GM18526 (cell line): Measurements from ENCODE around the gene DIP2C.

Experiments
- POLR2A ChIP-seq: IDR thresholded peaks from 3 replicates; pipeline ENCODE4 v1.6.1; 2011; ENCODE audit not compliant: insufficient read length; ENCODE audit errors: extremely low read depth

The DIP2C gene

GRCh38 chr10:450463-450862 lies 239.0 kb downstream of the DIP2C start:
- no peak for TF ChIP-seq POLR2A

GRCh38 chr10:443459-443858 lies 246.0 kb downstream of the DIP2C start:
- no peak for TF ChIP-seq POLR2A

- TF ChIP-seq POLR2A = no peak
Observed at GRCh38 chr10:442209-442608, 247.3 kb downstream of the DIP2C start.

- TF ChIP-seq POLR2A = no peak
Observed at GRCh38 chr10:441659-442058, 247.8 kb downstream of the DIP2C start.

DNA sequence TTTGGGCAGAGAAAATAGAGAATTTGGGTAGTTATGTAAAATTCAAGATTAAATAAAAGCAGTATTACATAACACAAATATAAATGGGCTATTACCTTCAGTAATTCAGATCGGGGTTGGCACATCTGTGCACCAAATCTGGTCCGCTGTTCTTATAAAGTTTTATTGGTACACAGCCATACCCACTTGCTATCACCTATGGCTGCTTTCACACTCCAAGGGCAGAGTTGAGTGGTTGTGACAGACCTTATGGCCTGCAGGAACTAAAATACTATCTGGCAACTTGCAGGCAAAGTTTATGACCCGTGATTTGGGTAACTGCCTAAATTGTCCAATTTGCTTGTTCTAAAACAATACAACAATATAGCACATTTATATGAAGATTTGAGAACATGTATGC lies 249.3 kb downstream of the DIP2C start:
- TF ChIP-seq POLR2A = no peak

DNA sequence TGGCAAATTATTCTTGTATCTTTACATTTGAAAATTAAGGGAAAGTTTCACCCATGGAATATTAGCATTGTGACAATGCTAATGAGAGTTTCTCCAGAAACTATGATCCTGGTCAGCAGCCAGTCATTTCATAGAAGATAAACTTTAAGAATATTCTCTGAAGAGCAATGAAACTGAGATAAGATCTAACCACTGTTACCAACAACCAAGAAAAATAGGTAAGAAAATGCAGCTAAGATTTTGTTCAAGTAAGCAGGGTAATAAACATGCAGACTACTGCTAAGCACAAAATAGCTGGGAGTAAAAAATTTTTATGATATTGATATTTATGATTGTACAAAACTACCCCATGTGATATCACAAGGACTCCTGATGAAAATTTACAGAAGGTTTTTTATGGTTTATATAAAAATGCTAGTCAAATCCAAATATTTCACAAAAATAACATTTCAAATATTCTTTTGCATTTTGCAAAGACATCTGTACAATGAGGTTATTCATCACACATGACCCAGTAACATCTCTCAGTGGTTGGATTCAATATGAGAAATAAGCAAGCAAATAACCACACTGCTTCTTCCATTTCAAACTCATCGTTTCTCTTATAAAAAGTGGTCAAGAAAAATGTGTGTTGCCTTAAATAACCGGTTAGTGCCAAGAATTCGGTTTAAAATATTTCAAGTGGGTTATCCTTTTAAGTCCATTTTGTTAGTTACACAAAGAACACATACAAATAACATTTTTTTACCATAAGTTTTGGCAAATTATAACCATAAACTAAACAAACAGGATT lies 251.6 kb downstream of the DIP2C start:
- TF ChIP-seq POLR2A = no peak

DNA sequence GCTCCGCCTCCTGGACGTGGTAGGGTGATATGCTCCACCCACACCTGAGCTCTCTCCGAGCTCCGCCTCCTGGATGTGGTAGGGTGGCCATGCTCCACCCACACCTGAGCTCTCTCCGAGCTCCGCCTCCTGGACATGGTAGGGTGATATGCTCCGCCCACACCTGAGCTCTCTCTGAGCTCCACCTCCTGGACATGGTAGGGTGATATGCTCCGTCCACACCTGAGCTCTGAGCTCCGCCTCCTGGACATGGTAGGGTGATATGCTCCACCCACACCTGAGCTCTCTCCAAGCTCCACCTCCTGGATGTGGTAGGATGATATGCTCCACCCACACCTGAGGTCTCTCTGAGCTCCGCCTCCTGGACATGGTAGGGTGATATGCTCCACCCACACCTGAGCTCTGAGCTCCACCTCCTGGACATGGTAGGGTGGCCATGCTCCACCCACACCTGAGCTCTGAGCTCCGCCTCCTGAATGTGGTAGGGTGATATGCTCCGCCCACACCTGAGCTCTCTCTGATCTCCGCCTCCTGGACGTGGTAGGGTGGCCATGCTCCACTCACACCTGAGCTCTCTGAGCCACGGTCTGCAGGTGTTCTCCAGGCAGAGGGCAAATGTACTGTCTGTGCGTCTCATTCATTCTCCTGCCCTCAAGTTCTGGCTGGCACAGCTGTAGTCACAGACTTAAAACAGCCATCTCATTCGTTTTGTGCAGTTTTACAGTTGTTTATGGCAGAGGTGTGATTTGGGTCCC lies 252.4 kb downstream of the DIP2C start:
- no peak for TF ChIP-seq POLR2A

- no peak for TF ChIP-seq POLR2A
Observed at GRCh38 chr10:436013-436697, 253.3 kb downstream of the DIP2C start.

DNA sequence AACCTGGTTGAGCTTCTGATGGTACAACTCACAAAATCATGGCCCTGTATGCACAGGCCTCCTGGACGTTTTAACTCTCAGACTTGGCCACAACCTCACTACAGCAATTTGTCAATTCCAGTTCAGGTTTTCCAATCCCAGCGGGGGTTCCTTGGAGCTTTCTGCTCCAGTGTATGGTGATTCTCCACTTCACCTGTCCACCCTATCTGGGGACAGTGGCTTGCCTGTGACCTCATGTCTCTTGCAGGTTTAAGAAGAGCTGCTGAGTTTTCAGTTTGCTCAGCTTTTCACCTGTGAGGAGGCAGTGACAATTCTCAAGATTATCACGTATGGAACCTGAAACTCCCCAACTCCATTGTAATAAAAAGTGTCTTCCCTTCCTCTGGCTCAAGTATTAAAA lies 254.1 kb downstream of the DIP2C start:
- TF ChIP-seq POLR2A = no peak

GRCh38 chr10:429696-430095 lies 259.8 kb downstream of the DIP2C start:
- no peak for TF ChIP-seq POLR2A

GRCh38 chr10:427761-428519 lies 261.5 kb downstream of the DIP2C start:
- TF ChIP-seq POLR2A = no peak

- no peak for TF ChIP-seq POLR2A
Observed at GRCh38 chr10:423178-423577, 266.3 kb downstream of the DIP2C start.

GRCh38 chr10:422675-423074 lies 266.8 kb downstream of the DIP2C start:
- TF ChIP-seq POLR2A = no peak

DNA sequence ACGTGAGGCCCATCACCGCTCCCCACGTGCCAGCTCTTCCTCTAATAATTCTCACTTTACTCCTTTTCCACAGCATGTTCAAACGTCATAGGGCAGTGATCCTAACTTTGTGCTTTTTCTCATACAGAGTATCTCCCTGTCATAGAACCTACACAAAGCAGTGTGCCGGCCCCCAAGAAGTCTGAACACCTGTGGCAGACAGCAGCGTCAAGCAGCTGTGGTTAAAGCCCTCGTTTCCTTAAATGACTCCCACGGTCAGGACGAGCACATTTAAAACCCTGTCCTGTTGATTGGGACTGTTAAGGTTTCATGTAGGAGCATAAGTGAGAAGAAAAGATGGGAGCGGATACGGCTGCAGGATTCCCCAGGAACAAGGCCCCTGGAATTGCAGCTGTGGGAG lies 267.2 kb downstream of the DIP2C start:
- no peak for TF ChIP-seq POLR2A

DNA sequence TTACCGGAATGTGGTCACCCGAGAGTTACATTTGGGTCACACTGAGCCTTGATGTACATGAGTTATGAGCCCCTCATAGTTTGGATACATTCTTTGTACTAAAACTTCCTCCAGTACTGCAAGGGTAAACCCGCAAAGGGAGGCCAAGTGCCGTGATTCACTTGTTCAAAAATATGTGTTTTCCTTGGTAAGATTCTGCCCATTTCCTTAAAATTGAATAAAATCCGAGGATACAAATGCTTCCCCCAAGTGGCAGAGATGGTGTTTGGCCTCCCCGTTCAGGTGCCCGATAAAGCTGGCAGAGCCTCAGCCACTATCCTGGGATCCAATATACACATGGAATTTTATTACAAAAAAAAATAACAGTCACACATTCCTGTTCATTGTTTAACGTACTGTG lies 268.3 kb downstream of the DIP2C start:
- TF ChIP-seq POLR2A = no peak

DNA sequence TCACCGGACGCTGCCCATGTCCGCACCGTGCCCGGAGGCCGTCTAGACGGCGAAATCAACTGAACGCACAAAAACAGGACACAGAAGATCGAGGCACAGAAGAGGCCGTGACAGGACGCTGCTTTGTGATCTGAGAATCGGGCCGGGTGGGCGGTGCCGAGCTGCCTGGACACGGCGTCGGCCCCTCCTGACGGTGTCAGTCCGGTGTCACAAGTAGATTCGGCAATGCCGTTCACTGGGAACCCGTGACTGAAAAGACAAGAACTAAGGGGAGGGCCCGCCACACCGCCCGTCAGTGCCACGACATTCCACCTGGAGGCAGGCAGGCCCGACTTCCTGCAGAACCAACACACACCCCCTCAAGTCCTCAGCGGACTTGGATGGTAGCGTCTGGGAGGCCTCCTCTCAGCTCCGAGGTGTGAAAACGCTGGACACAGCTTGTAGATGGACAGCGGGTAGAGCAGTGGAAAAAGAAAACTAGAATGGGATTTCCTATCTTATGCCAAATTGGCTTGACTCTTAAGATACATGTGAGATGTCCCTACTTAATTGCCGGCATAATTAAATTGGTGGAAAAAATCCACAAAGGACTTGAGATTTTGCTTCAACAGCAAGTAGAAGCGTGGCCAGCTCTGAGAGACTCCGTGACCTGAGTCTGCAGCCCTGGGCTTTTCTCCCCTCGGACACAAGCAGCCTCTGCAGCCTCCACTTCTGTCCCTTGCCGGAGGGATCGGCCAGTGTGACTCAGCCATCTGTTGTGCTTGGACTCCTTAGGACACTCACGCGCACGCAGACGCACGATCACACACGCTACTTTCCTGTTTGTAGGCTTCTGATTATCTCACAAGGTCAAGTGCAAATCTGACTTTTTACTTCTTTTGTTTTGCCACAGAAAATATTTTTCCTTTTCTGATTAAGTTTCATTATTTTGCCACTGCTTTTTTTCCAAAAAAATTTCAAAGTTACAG lies 269.0 kb downstream of the DIP2C start:
- no peak for TF ChIP-seq POLR2A
